GM10248 (cell line): Measurements from ENCODE around the gene ZSWIM6.

Experiments used
- CTCF ChIA-PET: fragments of 300-600 bp; sonication (Branson Sonifier 250); formaldehyde crosslinking; extraction: SDS; loops from one replicate; lab custom pipeline; 2021; ENCODE audit warnings: antibody characterized with exemption; lab: Yijun Ruan, JAX
- POLR2A ChIA-PET: fragments of 350-650 bp; sonication (Branson Sonifier 250); formaldehyde crosslinking; extraction: SDS; loops from one replicate; lab custom pipeline; 2020; ENCODE audit warnings: antibody characterized with exemption; lab: Yijun Ruan, JAX
- DNase-seq: peaks from one replicate; pipeline ENCODE4 v3.0.0; 2012; ENCODE audit errors: extremely low spot score
- CTCF ChIP-seq: IDR thresholded peaks from 2 replicates; pipeline ENCODE4 v1.5.1; 2012; ENCODE audit warnings: mild to moderate bottlenecking, low read depth; ENCODE audit errors: extremely low read depth, missing control alignments, control extremely low read depth

The ZSWIM6 gene

GRCh38 chr5:61447780-61448495 is 115.9 kb downstream of the ZSWIM6 start:
- no peak for TF ChIP-seq CTCF
- ChIA-PET POLR2A (no interaction called here), CTCF (no interaction called here)
- no peak for DNase-seq

GRCh38 chr5:61449804-61450492 is 117.9 kb downstream of the ZSWIM6 start:
- CTCF ChIA-PET: interaction anchor here (1.3 kb wide), 1 partner anchor 13 kb away, joined by 3 read pairs; no protein-coding TSS in a partner anchor

GRCh38 chr5:61450493-61451279 is 118.6 kb downstream of the ZSWIM6 start:
- TF ChIP-seq CTCF: no peak
- DNase-seq: no peak
- CTCF ChIA-PET: no interaction called here
- POLR2A ChIA-PET: no interaction called here

More at GRCh38 chr5:61449804-61450492, 117.9 kb downstream of the ZSWIM6 start:
- POLR2A ChIA-PET: no interaction called here
- TF ChIP-seq CTCF: no peak
- DNase-seq: no peak

- POLR2A ChIA-PET: no interaction called here
- no peak for TF ChIP-seq CTCF
- no peak for DNase-seq
- CTCF ChIA-PET: interaction anchor here (1.7 kb wide), 1 partner anchor 20 kb away, joined by 4 read pairs; no protein-coding TSS in a partner anchor
These were observed 123.3 kb downstream of the ZSWIM6 start for GRCh38 chr5:61455179-61456006.

GRCh38 chr5:61460471-61460870 is 128.4 kb downstream of the ZSWIM6 start:
- ChIA-PET CTCF (interaction anchor here (2.5 kb wide), 1 partner anchor 13 kb away, joined by 7 read pairs; no protein-coding TSS in a partner anchor), POLR2A (no interaction called here)
- TF ChIP-seq CTCF: no peak
- DNase-seq: no peak
